Lower leg skin (tissue), 4 donors: ENCODE data around the gene PRR20D. TPM values are rescaled to one million over a fixed set of nuclear protein-coding genes. Genes with fewer than 3 reads are reported as not detected.
"Not testable (repeated sequence)": the region's sequence is repeated elsewhere in the genome, so short reads cannot be mapped to it uniquely, and the experiment has no call there.

Experiments
- DNase-seq, 2 donors: peaks; one replicate each; pipeline ENCODE4 v3.0.0-alpha.2; 2019; ENCODE audit warnings: low spot score in 2 of 2
- H3K4me3 ChIP-seq: fragments of 200-600 bp; sonication (generic); 2 replicates; pipeline ENCODE4 v1.5.1; 2017; ENCODE audit warnings: mild to moderate bottlenecking, low read depth; ENCODE audit not compliant: poor library complexity, severe bottlenecking
- CTCF ChIP-seq, 3 donors: fragments of 450-650 bp; IDR thresholded peaks; one replicate each; pipeline ENCODE4 v1.5.1; 2016; ENCODE audit warnings: antibody characterized with exemption in 3 of 3, mild to moderate bottlenecking in 3 of 3, moderate library complexity in 2 of 3
- POLR2A ChIP-seq, 2 donors: fragments of 450-650 bp; IDR thresholded peaks; one replicate each; pipeline ENCODE4 v1.6.1; 2016 to 2017; ENCODE audit warnings: antibody characterized with exemption in 2 of 2, mild to moderate bottlenecking in 1 of 2, moderate library complexity in 1 of 2
- WGBS, 2 donors: methylation state at CpG; one replicate each; pipeline ENCODE4 v1.1.5; 2018; 5-methylcytosine and 5-hydroxymethylcytosine counted together
- intact Hi-C: fragments of 100-400 bp; cut with DNase I; formaldehyde crosslinking; loops from one replicate; pipeline ENCODE4 v1.15.0; 2023; ENCODE audit warnings: low total_unique reads
- total RNA-seq, 4 donors: library from RNA; depleted of rRNA; stranded (reverse); fragments of >200 nt; gene quantifications; one replicate each; pipeline ENCODE4 v1.1.0, GENCODE V29; 2016

The PRR20D gene
- total RNA-seq = not detected

GRCh38 chr13:57160332-57160731 is at the start of gene PRR20D:
TSS of gene PRR20D (plus strand) at chr13:57160632. CDS start at chr13:57161019, 387 bp downstream.
- WGBS, 2 donors = no CpG with 5 or more reads among the region's 22 CpGs
- intact Hi-C loops, H3K4me3 ChIP-seq, DNase-seq: not testable (repeated sequence)

DNA sequence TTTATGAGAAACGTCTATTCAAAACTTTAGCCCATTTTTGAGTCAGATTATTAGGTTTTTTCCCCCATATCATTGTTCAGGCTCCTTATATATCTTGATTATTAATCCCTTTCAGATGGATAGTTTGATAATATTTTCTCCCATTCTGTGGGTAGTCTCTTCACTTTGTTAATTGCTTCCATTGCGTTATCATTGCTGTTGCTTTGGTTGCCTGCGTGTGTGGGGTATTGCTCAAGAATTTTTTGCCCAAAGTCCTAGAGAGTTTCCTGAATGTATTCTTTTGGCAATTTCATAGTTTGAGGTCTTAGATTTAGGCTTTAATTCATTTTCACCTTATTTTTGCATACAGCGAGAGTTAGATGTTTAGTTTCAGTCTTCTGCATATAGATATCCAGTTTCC is 45.5 kb upstream of the PRR20D start:
- 89 to 95% methylated on average over 4 of the region's 4 CpGs for WGBS, 2 donors
- DNase-seq = no peak
- intact Hi-C loops = no loop called here
- TF ChIP-seq POLR2A (IDR thresholded peaks at IDR 0.05) (no peak), CTCF (IDR thresholded peaks at IDR 0.05) (no peak)
- H3K4me3 ChIP-seq = no peak overlapping the region

- intact Hi-C loops = no loop called here
- no peak for DNase-seq
- H3K4me3 ChIP-seq = no peak overlapping the region
- 30 to 34% methylated on average over 1 of the region's 1 CpG for WGBS, 2 donors
- TF ChIP-seq CTCF (IDR thresholded peaks at IDR 0.05) (no peak), POLR2A (IDR thresholded peaks at IDR 0.05) (no peak)
Observed at GRCh38 chr13:57123681-57124080, 36.8 kb upstream of the PRR20D start.

- intact Hi-C loops = no loop called here
- 79 to 87% methylated on average over 6 of the region's 6 CpGs for WGBS, 2 donors
- H3K4me3 ChIP-seq = no peak overlapping the region
- TF ChIP-seq CTCF (IDR thresholded peaks at IDR 0.05) (no peak), POLR2A (IDR thresholded peaks at IDR 0.05) (no peak)
- no peak for DNase-seq
Observed at GRCh38 chr13:57128909-57129308, 31.5 kb upstream of the PRR20D start.

DNA sequence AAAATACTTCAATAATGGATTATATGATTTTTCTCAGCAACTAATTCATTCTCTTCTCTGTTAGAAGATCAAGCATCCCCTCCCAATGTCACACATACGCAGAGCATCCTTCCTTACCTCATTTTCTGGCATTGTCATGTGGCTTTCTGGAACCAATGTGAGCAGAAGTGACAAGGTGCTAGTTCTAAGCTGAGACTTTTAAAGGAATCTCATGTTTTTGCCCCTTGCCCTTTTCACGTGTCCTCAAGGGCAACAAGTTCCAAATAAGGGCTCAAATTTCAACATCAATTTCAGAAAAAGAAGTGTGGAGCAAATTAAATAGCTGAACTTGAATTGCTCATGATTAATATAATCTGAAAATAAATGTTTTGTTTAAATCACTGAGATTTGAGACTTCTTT is 24.3 kb upstream of the PRR20D start:
- TF ChIP-seq CTCF (IDR thresholded peaks at IDR 0.05) (no peak), POLR2A (IDR thresholded peaks at IDR 0.05) (no peak)
- intact Hi-C loops = no loop called here
- no peak for DNase-seq
- no peak overlapping the region for H3K4me3 ChIP-seq
- 60 to 61% methylated on average over 2 of the region's 2 CpGs for WGBS, 2 donors

DNA sequence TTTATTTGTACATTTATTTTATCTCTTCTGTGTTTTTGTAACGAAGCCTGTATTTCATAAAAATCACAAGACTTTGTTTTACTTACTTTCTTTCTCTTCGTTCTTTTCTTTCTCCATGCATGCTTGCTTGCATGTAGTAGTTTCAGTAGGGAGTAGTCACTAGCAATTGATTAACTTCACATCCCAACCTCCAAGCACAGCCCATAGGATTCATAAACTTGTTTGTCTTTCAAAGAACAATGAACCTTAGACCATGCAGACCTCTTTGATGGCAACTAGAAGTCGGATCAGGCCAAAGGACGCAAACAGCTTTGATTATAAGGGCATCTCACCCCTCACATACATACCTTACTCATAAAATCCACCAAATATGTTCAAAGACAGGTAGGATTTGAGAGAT is 22.8 kb upstream of the PRR20D start:
- no peak for DNase-seq
- H3K4me3 ChIP-seq = no peak overlapping the region
- TF ChIP-seq CTCF (IDR thresholded peaks at IDR 0.05) (no peak), POLR2A (IDR thresholded peaks at IDR 0.05) (no peak)
- intact Hi-C loops = no loop called here
- WGBS, 2 donors = 85 to 86% methylated on average over 4 of the region's 4 CpGs
